GM10266 (cell line): ENCODE measurements around the gene IFT43.

Experiments used
- DNase-seq: peaks from one replicate; pipeline ENCODE4 v3.0.0; 2012; ENCODE audit errors: extremely low spot score
- CTCF ChIP-seq: IDR thresholded peaks from 2 replicates; pipeline ENCODE4 v1.5.1; 2012; ENCODE audit warnings: mild to moderate bottlenecking, low read depth; ENCODE audit not compliant: control insufficient read depth, insufficient read depth; ENCODE audit errors: missing control alignments

The IFT43 gene

GRCh38 chr14:76040704-76041103 is 55.1 kb downstream of the IFT43 start:
- no peak for TF ChIP-seq CTCF
- DNase-seq, result no peak

GRCh38 chr14:76045773-76046172 is 60.2 kb downstream of the IFT43 start:
- no peak for TF ChIP-seq CTCF
- DNase-seq, result no peak

GRCh38 chr14:76050250-76050649 is 64.7 kb downstream of the IFT43 start:
- no peak for TF ChIP-seq CTCF
- DNase-seq, result no peak

- DNase-seq, result peak; percentile 53
- peak; percentile 83 for TF ChIP-seq CTCF
Measured at GRCh38 chr14:76050797-76051392, 65.3 kb downstream of the IFT43 start.

- no peak for TF ChIP-seq CTCF
- no peak for DNase-seq
Measured at GRCh38 chr14:76051717-76052465, 66.3 kb downstream of the IFT43 start.

- DNase-seq, result no peak
- no peak for TF ChIP-seq CTCF
Measured at GRCh38 chr14:76053572-76054355, 68.2 kb downstream of the IFT43 start.

GRCh38 chr14:76055330-76055729 is 69.8 kb downstream of the IFT43 start:
- no peak for DNase-seq
- no peak for TF ChIP-seq CTCF
